HepG2 (cell line): ENCODE measurements around the gene HRH3. TPM values are rescaled to one million over a fixed set of nuclear protein-coding genes. Genes with fewer than 3 reads are reported as not detected.

Experiments
- ATAC-seq: fragments of 200-7000 bp; cut with Tn5 transposase; 3 replicates; pipeline ENCODE4 v1.9.1; 2020; ENCODE audit warnings: mild to moderate bottlenecking, moderate library complexity
- BruUV-seq: library from RNA; stranded (reverse); fragments of 400-500 nt; replicated peaks from 2 replicates; lab custom pipeline; 2021; lab: Mats Ljungman, UMichigan
- CTCF ChIA-PET: fragments of 300-600 bp; formaldehyde crosslinking; extraction: SDS; loops from one replicate; lab custom pipeline; 2021; ENCODE audit warnings: low total read pairs, inconsistent platforms, low intra/inter-chr PET ratio; lab: Yijun Ruan, JAX
- POLR2A ChIA-PET: fragments of 350-600 bp; sonication (Branson Sonifier 250); formaldehyde crosslinking; loops from one replicate; lab custom pipeline; 2020; ENCODE audit warnings: antibody characterized with exemption, inconsistent platforms; lab: Yijun Ruan, JAX
- DNase-seq: peaks from one replicate; pipeline ENCODE4 v3.0.0-alpha.2; 2015; ENCODE audit warnings: low spot score
- FAIRE-seq: peaks from 3 replicates; lab custom pipeline; 2011; peaks lifted over from hg19 to GRCh38; lab: Jason Lieb, UNC
- H2AFZ ChIP-seq: one replicate; pipeline ENCODE4 v1.6.1; 2011; ENCODE audit warnings: low read length, inconsistent platforms
- H3K27ac ChIP-seq: fragments of 300-600 bp; 3 replicates; pipeline ENCODE4 v1.8.0; 2011; ENCODE audit warnings: mixed run types, mild to moderate bottlenecking, mixed read lengths, low read length, inconsistent platforms; ENCODE audit not compliant: insufficient read depth; ENCODE audit errors: extremely low read length
- H3K27me3 ChIP-seq, 2 experiments: fragments of 200-600 bp in 1 of 2; 2 replicates in 1 of 2; 3 replicates in 1 of 2; pipeline versions ENCODE4 v1.6.0 to v1.8.0; 2011; ENCODE audit warnings: low read length in 2 of 2, mild to moderate bottlenecking in 2 of 2, moderate library complexity in 2 of 2, inconsistent platforms in 1 of 2; ENCODE audit not compliant: insufficient read depth in 2 of 2, control insufficient read depth in 1 of 2
- H3K36me3 ChIP-seq, 2 experiments: fragments of 200-600 bp in 1 of 2; replicated peaks in 1 of 2; 2 replicates in 1 of 2; 3 replicates in 1 of 2; pipeline versions ENCODE4 v1.5.1 to v1.8.0; 2011; ENCODE audit warnings: low read length in 2 of 2, inconsistent platforms in 1 of 2; ENCODE audit not compliant: insufficient read depth in 2 of 2, control insufficient read depth in 1 of 2
- H3K4me1 ChIP-seq: 2 replicates; pipeline ENCODE4 v1.5.1; 2012; ENCODE audit warnings: low read length, inconsistent platforms; ENCODE audit not compliant: insufficient read depth
- H3K4me2 ChIP-seq: 2 replicates; pipeline ENCODE4 v1.6.0; 2011; ENCODE audit warnings: low read depth, low read length, inconsistent platforms
- H3K4me3 ChIP-seq, 3 experiments: fragments of 200-600 bp in 1 of 3; sonication (generic), shearing (Covaris generic) in 1 of 3; replicated peaks in 1 of 3; 2 replicates each; pipeline ENCODE4 v1.5.1; 2011 to 2016; ENCODE audit warnings: low read length in 3 of 3, inconsistent platforms in 2 of 3, low read depth in 2 of 3, mild to moderate bottlenecking in 2 of 3, control low read depth in 1 of 3, mixed read lengths in 1 of 3; ENCODE audit not compliant: insufficient read depth in 1 of 3
- H3K79me2 ChIP-seq: one replicate; pipeline ENCODE4 v1.6.1; 2011; ENCODE audit warnings: low read length, inconsistent platforms; ENCODE audit not compliant: insufficient read depth
- H3K9ac ChIP-seq: 2 replicates; pipeline ENCODE4 v1.6.0; 2011; ENCODE audit warnings: mild to moderate bottlenecking, low read depth, low read length, inconsistent platforms; ENCODE audit not compliant: insufficient read depth
- H3K9me3 ChIP-seq: 2 replicates; pipeline ENCODE4 v1.5.1; 2012; ENCODE audit warnings: mild to moderate bottlenecking, low read length
- H4K20me1 ChIP-seq: 2 replicates; pipeline ENCODE4 v1.6.0; 2011; ENCODE audit warnings: inconsistent platforms, mild to moderate bottlenecking, low read length, moderate library complexity; ENCODE audit not compliant: insufficient read depth
- ARNT2 ChIP-seq: sonication (generic); formaldehyde crosslinking; IDR thresholded peaks from 2 replicates; pipeline ENCODE4 v1.8.0; 2022; ENCODE audit warnings: mild to moderate bottlenecking, low read depth, missing genetic modification reagents, moderate library complexity
- ATM ChIP-seq: fragments of 450-650 bp; IDR thresholded peaks from 2 replicates; pipeline ENCODE4 v1.7.1; 2017; ENCODE audit warnings: mild to moderate bottlenecking, borderline replicate concordance
- BHLHE40 ChIP-seq: IDR thresholded peaks from 2 replicates; pipeline ENCODE4 v1.6.1; 2011; ENCODE audit warnings: low read length, improper control_type of control experiment
- FOXC1 ChIP-seq: sonication (generic); formaldehyde crosslinking; IDR thresholded peaks from 2 replicates; pipeline ENCODE4 v1.8.0; 2022; ENCODE audit warnings: mild to moderate bottlenecking, missing genetic modification reagents, borderline replicate concordance
- HNRNPK ChIP-seq: fragments of 200-400 bp; formaldehyde crosslinking; IDR thresholded peaks from 2 replicates; pipeline ENCODE4 v1.6.1; 2018; ENCODE audit warnings: low read length, low read depth, moderate library complexity, mild to moderate bottlenecking; ENCODE audit not compliant: poor library complexity, severe bottlenecking
- ZFX ChIP-seq: sonication (generic); formaldehyde crosslinking; IDR thresholded peaks from 2 replicates; pipeline ENCODE4 v1.4.0; 2020; ENCODE audit warnings: mild to moderate bottlenecking, low read depth, missing genetic modification reagents, moderate library complexity
- ZKSCAN5 ChIP-seq: sonication (generic); formaldehyde crosslinking; IDR thresholded peaks from 2 replicates; pipeline ENCODE4 v1.5.1; 2020; ENCODE audit warnings: mild to moderate bottlenecking, missing genetic modification reagents
- ZNF10 ChIP-seq: sonication (generic); formaldehyde crosslinking; IDR thresholded peaks from 2 replicates; pipeline ENCODE4 v1.4.0; 2020; ENCODE audit warnings: mild to moderate bottlenecking, low read depth, missing genetic modification reagents, borderline replicate concordance
- WGBS: methylation state at CpG from one replicate; pipeline ENCODE4 v1.1.6; 2017; ENCODE audit warnings: low lambda C conversion rate; 5-methylcytosine and 5-hydroxymethylcytosine counted together
- in situ Hi-C: cut with HindIII; loops from 2 replicates; pipeline ENCODE4 v1.10.0; 2017; ENCODE audit warnings: low pct_unique_long_range_greater_than_20kb; ENCODE audit not compliant: extremely low pct_ligation_motif_present
- intact Hi-C: fragments of 100-400 bp; cut with micrococcal nuclease; formaldehyde crosslinking; loops from one replicate; pipeline ENCODE4 v1.10.0; 2022; ENCODE audit not compliant: unreplicated experiment
- polyA plus RNA-seq, 8 experiments: library from polyadenylated mRNA; depleted of rRNA in 3 of 8; stranded (reverse) in 7 of 8; unstranded in 1 of 8; fragments of >200 nt; fragmentation: Illumina TruSeq in 4 of 8; extraction: Trizol in 4 of 8; gene quantifications; 2 replicates each; pipeline versions ENCODE4 v1.2.1 to v1.2.3, GENCODE V29; 2011 to 2016; ENCODE audit warnings: low read depth in 4 of 8, missing spikeins in 1 of 8, mixed read lengths in 1 of 8; ENCODE audit not compliant: insufficient read depth in 1 of 8
- total RNA-seq, 5 experiments: library from RNA; depleted of rRNA; stranded (reverse); fragments of >200 nt; fragmentation: Illumina TruSeq; extraction: Trizol; gene quantifications; 2 replicates each; pipeline ENCODE4 v1.2.3, GENCODE V29; 2016; ENCODE audit warnings: low read depth in 1 of 5
- TF ChIP-seq, protein P1 (sequence below): sonication (generic); formaldehyde crosslinking; IDR thresholded peaks from 2 replicates; pipeline ENCODE4 v1.5.0; 2020; ENCODE audit warnings: missing genetic modification reagents
- TF ChIP-seq, protein P2 (sequence below): sonication (generic); formaldehyde crosslinking; IDR thresholded peaks from 2 replicates; pipeline ENCODE4 v1.4.0; 2020; ENCODE audit warnings: missing genetic modification reagents

HRH3 gene
- total and polyA plus RNA-seq, 2 of the 13 experiments (the other 11 are each of a cell fraction or from before 2014, with no cell fraction given) = 0.18 TPM; not detected in 1

DNA sequence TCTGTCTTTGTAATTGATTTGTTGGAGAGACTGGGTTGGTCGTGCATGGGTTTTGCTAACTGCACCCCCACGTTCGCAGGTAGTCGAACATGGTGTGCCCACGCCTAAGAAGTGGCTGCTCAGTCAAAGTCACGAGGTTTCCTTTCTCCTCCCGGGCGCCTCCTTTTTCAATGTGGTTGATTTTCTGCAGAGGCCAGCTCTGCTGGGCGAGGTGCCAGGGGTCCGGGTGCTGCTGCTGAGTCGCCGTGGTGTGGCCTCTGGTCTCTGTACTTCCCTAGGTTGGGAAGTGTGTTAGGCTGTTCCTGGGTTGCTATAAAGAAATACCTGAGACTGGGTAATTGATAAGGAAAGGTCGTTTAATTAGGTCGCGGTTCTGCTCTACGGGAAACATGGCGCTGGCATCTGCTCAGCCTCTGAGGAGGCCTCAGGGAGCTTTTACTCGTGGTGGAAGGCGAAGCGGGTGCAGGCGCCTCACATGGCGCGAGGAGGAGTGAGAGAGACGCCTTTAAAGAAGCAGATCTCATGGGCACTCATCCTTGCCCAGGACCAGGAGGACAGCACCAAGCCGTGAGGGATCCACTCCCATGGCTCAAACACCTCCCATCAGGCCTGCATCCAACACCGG lies 32.4 kb upstream of the HRH3 start:
- Histone ChIP-seq H3K36me3 (peaks cover 19 to 24% of the 10 kb centered on the region in 2 experiments; a peak in 4 of 5 replicates), H3K9me3 (no peaks in the 10 kb centered on the region), H3K9ac (no peak overlapping the region), H3K79me2 (peaks cover 62% of the 10 kb centered on the region), H2AFZ (no peak overlapping the region), H3K4me2 (no peak overlapping the region), H3K27me3 (no peaks in the 10 kb centered on the region), H3K4me3 (no peak overlapping the region), H3K4me1 (peaks cover 19% of the 10 kb centered on the region), H4K20me1 (peaks cover 54% of the 10 kb centered on the region), H3K27ac (no peak overlapping the region)
- no peak for FAIRE-seq
- no peak for ATAC-seq
- ChIA-PET POLR2A (no interaction called here), CTCF (no interaction called here)
- WGBS = 95% methylated on average over 26 of the region's 26 CpGs
- in situ Hi-C loops (no loop called here), intact Hi-C loops (no loop called here)
- BruUV-seq = no TSS peak
- DNase-seq = no peak
- TF ChIP-seq ZNF10 (CRISPR knock-in tag) (no peak), HNRNPK (no peak), ATM (no peak), FOXC1 (CRISPR knock-in tag) (no peak), ZFX (no peak), BHLHE40 (no peak), ZKSCAN5 (CRISPR knock-in tag) (no peak), ARNT2 (CRISPR knock-in tag) (no peak)
- TF ChIP-seq, protein P1, sequence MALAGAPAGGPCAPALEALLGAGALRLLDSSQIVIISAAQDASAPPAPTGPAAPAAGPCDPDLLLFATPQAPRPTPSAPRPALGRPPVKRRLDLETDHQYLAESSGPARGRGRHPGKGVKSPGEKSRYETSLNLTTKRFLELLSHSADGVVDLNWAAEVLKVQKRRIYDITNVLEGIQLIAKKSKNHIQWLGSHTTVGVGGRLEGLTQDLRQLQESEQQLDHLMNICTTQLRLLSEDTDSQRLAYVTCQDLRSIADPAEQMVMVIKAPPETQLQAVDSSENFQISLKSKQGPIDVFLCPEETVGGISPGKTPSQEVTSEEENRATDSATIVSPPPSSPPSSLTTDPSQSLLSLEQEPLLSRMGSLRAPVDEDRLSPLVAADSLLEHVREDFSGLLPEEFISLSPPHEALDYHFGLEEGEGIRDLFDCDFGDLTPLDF (CRISPR knock-in tag) = no peak
- TF ChIP-seq, protein P2, sequence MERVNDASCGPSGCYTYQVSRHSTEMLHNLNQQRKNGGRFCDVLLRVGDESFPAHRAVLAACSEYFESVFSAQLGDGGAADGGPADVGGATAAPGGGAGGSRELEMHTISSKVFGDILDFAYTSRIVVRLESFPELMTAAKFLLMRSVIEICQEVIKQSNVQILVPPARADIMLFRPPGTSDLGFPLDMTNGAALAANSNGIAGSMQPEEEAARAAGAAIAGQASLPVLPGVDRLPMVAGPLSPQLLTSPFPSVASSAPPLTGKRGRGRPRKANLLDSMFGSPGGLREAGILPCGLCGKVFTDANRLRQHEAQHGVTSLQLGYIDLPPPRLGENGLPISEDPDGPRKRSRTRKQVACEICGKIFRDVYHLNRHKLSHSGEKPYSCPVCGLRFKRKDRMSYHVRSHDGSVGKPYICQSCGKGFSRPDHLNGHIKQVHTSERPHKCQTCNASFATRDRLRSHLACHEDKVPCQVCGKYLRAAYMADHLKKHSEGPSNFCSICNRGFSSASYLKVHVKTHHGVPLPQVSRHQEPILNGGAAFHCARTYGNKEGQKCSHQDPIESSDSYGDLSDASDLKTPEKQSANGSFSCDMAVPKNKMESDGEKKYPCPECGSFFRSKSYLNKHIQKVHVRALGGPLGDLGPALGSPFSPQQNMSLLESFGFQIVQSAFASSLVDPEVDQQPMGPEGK = no peak
